Hepatic stellate cell (primary cell): ENCODE measurements around the gene RTEL1.
A peak's percentile ranks its signal among the peaks of the same experiment; 100 is the strongest.
"Not testable (repeated sequence)": the region's sequence is repeated elsewhere in the genome, so short reads cannot be mapped to it uniquely, and the experiment has no call there.

Experiments
- DNase-seq: peaks from one replicate; pipeline ENCODE4 v3.0.0; 2011; ENCODE audit warnings: low spot score

The RTEL1 gene

DNA sequence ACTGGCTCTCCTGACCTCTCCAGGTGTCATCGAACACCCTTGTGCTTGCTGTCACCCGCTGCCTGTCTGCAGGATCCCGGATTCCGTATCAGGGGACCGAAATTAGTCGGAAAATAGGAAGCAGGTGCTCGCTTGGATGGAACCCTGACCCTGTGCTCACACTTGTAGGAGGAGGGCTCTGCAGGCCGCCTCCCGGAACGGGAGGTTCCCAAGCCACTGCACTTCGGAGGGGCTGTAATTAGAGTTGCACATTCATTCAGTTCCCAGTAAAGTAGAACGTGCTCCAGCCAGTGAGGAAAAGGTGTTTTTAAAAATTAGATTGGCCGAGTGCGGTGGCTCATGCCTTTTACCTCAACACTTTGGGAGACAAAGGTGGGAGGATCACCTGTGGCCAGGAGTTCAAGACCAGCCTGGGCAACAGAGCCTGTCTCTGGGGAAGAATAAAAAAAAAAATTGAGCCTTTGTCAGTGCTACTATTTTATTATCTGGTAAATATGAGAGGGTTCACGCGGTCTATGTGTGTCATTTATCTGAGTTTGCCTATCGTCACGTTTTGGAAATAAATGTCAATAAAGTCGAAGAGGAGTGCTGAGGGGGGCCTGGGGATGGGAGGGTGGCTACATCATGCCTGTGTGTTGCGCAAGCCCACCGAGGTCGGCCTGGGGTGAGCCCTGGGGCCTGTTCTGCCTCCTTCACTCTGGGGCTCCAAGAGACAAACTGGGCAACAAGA is 29.7 kb upstream of the RTEL1 start:
- peak; percentile 85 for DNase-seq

DNA sequence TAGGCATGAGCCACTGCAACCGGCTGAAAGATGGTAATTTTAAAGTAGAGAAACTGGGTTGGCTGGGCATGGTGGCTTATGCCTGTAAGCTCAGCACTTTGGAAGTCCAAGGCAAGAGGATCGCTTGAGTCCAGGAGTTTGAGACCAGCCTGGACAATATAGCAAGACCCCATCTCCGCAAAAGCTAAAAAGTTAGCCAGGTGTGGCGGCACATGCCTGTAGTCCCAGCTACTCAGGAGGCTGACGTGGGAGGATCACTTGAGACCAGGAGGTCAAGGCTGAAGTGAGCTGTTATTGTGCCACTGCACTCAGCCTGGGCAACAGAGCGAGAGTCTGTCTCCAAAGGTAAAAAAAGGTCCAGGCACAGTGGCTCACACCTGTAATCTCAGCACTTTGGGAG is 27.2 kb upstream of the RTEL1 start:
- not testable (repeated sequence) for DNase-seq

DNA sequence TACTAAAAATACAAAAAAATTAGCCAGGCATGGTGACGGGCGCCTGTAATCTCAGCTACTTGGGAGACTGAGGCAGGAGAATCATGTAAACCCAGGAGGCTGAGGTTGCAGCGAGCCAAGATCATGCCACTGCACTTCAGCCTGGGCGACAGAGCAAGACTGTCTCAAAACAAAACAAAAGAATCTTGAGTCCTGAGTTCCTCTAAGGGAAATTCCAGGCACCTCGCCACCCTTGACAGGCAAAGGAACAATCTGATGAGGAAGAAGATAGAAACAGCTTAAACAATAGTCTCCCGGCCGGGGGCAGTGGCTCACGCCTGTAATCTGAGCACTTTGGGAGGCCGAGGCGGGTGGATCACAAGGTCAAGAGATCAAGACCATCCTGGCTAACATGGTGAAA is 26.7 kb upstream of the RTEL1 start:
- DNase-seq = not testable (repeated sequence)

DNA sequence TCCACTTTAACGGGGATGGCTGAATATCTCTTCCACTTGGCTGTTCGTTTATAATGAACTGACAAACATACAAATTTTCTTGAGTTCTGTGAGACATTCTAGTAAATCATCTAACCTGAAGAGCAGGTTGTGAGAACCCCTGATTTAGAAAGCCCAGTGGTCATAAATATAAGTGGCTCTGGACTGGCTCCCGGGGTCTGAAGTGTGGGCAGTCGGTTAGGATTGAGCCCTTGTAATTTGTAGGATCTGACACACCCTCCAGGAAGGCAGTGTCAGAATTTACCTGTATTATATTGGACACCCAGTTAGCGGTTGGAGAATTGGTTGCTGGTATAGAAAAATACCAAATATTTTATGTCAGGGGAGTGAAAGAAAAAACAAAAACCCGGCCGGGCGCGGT is 24.4 kb upstream of the RTEL1 start:
- no peak for DNase-seq

DNA sequence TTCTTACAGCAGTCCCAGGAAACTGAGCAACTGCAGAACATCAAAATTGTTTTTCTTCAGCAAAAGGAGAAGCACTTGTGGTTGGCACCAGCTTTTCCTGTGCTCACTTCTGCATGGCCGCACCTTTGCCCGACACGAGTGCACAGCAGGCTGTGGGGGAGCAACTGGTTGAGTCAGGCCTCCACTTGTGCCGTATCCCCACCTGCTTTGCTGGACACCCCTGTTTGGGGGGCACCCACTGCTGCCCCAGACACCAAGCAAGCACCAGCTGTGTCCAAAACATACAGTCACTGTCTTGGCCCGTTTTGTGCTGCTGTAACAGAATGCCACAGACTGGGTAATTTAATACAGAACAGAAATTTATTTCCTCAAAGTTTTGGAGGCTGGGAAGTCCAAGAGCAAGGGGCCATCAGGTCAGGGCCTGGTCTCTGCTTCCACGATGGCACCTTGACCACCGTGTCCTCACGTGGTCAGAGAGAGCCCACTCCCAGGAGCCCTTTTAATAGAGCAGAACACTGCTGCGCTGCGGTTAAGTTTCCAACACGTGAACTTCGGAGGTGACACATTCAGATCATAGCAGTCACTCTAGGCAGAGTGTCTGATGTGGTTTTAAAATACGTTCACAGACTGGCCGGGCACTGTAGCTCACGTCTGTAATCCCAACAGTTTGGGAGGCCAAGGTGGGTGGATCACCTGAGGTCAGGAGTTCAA is 22.5 kb upstream of the RTEL1 start:
- DNase-seq = no peak

DNA sequence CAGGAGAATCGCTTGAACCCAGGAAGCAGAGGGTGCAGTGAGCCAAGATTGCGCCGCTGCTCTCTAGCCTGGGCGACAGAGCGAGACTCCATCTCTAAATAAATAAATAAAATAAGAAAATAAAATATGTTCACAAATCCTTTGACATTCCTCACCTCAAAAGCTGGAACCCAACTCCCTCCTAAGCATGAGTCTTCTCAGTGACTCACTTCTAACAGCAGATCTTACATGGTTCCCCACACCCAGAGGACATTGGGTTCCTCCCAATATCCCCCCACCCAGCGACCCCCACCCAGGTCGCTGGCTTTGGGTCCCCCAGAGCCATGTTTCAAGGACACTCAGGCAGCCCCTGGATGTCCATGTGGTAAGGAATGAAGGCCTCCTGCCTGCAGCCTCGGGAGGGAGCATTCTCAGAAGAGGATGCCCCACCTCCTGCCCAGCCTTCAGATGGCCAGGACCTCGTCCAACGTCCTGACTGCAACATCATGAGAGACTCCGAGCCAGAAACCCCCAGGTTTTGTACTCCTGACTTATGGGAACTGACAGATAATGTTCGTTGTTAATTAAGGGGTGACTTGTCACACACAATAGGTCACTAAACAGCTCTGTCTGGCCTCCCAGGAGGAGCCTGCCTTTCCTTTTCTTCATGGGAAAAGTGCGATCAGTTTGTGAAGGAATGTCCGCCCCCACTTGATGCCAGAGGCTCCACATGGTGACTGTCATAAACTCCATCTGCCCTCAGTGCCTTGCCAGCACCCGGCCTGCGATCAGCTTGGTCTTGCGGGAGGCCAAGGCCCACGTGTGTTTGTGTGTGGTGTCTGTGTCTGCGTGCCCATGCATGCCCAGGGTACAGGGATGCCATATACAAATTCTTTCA is 21.1 kb upstream of the RTEL1 start:
- no peak for DNase-seq

DNA sequence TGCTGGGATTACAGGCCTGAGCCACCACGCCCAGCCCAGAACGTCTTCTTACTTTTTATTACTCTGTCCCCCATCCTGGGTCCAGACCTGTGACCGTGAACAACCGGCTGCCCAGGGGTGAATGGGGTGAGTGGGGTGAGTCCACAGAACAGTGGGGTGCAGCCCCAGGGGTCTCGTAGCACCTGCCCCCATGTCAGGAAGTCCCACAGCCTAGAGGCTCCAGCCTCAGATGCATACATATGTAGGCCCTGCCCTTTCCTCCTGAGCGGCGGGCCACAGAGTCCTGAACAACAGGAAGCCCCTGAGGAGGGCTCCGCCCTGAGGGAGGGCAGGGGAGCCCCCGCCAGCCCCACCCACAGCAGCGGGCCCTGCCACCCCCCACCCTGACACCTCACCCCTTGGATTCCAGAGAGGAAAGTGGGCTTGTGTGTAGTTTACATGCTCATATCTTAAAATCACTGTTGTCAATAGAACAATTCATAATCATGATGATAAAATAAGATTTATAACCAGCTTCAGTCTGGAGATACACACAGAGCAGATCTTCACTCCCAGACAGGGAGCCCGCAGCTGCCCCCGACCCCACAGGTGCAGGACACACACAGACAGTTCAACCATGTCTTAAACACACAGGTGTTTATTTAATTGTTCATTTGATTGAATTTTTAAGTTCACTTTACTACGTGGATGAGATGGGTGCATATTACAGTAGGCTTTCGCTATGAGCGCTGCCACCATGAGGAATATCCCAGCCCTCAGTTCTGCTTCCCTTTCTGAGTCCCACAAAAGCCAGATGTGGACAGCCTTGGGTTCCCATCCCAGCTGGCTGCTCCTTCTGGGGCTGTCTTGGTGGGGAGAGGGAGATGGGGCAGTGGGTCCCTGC is 18.8 kb upstream of the RTEL1 start:
- no peak for DNase-seq

DNA sequence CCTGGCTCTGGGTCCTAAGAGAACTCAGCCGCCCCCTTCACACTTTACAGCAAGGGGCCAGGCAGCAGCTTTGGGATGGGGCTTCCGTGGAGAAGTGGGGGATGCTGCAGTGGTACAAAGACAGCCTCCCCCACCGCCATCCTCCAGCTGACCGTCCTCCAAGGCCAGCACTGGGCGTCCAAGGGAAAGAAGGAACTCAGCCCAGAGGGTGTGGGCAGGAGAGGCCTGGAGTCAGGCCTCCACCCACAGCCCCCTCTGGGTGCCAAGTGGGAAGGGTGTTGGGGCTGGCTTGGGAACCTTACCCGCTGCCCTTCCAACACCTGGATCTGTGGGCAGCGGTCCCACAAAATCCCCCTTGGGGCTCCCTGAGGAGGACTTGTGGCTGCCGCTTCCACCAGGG is 18.0 kb upstream of the RTEL1 start:
- no peak for DNase-seq

DNA sequence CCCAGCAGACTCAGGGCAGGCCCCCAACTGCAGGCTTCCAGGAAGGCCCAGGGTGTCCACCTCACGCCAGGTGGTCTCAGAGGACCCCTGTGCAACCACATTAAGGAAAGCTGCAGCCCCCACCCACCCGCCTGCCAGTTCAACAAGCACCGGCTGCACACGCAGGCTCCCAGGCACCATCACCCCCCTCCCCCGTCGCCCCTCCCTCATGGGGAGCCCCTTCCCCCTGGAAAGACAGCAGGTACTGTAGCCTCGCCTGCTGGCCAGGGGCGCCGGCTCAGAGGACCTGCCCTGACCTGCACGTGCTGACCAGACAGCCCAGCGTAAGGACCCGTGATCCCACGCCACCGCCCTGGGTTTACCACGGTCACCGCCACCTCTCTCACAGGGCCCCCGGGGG is 17.4 kb upstream of the RTEL1 start:
- not testable (repeated sequence) for DNase-seq

DNA sequence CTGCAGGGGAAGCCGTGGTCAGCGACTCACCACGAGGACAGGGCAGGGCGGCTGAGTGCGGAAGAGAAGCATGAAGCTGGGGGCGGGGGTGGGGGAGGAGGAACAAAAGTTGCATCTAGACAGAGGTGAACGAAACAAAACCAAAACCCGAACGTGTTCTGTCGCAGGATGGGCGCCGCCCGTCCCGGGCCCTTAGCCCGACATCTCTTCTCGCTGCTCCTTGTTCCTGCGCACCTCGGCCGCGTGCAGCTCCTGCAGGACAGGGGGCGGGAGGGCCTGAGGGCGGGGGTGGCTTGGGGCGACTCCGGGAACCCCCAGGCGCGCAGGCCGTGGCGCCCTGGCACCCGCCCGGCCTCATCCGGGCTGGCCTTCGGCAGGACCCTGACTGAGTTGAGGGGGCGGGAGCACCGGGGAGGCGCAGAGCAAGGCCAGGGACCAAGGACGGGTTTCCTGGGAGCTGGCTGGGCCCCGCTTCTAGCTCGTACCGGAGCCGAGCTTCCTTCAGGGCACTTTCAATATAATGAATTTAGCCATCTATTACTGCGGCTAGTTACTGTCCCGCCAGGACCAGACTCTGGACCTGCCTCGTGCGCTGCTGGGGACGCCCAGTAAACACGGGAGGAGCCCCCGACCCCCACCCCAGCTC is 16.8 kb upstream of the RTEL1 start:
- DNase-seq = no peak

DNA sequence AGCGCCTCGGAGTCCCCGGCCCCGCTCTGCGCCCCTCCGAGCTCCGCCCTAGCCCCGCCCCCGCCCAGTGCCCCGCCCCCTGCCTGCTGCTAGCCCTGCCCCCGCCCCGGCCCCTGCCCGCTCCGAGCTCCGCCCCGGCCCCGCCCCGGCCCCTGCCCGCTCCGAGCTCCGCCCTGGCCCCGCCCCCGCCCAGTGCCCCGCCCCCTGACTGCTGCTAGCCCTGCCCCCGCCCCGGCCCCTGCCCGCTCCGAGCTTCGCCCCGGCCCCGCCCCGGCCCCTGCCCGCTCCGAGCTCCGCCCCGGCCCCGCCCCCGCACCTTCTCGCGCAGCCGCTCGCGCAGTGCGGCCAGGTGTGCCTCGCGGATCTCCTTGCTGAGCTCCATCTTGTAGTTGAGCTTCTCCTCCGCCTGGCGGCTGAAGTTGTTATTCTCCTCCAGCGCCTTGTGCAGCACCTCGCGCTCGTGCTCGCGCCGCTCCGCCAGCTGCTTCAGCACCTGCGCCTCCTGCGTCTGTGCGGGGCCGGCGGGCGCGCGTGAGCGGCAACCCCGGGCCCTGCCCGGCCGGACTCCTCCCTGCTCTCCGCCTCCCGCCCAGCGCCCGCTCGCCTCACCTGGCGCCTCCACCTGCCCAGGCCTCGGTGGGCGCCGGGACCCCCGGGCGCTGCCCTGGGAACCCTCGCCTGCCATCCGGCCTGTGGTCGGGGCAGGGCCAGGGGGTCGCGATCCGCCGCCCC is 16.2 kb upstream of the RTEL1 start:
- DNase-seq = peak; percentile 81

DNA sequence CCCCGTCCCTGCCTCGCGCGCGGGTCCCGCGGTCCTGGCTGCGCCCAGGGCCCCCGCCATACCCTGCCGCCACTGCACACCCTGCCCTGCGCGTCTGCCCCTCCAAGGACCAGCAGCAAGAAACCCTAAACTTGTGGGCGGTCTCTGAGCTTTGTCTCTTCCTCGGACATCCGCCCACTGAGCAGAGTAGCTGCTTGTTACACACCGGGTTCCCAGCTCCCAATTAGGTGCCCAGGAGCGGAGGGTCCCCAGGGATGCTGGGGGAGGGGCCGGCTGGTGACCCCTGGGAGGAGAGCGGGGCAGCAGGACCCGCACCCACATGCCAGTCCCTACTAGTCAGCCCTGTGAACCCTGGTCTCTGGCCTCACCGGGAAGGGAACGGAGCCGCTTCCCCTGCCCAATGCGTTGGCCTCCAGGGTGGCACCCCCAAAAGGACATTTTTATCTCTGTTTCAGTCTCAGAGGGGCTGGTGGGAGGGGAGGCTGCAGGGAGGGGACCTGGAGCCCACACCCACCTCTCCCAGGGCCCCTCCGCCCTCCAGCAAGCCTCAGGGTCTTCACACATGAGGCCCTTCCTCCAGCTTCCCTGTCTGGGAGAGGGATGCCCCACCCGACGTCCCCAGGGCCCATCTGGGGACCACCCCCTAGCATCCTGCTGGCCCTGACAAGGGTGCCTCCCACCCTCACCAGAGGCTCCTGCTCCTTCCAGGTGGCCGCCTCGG is 15.4 kb upstream of the RTEL1 start:
- DNase-seq = no peak

DNA sequence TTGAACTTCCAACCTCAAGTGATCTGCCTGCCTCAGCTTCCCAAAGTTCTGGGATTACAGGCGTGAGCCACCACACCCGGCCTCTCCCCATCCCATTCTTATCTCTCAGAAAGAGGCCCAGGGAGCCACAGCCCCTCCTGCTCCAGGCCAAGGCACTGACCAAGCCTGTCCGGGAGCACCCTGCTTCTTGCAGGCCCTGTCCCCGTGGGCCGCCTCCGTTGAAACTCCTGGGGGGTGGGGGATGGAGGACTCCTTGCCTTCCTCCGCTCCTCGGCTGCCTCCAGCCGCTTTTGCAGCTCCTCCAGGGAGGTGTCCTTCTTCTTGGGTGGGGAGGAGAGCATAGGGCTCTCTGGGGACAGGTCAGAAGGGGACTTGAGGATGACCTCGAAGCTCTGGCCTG is 14.6 kb upstream of the RTEL1 start:
- DNase-seq = no peak

DNA sequence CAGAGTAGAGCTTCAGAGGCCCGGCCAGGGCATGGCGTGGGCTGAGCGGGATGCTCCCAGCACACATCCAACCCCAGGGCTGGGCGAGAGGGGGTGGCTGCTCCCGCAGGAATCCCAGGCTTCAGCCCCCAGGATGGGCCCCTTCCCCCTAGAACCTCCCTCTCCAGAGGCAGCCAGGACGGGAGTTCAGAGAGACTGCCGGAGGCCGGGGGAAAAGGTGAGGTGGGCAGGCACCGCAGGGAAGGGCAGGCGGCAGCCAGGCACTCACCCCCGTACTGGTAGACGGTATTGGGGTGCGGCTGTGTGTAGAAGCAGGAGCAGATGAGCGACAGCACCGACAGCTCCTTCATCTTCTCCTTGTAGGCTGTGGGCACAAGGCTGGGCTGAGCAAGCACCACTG is 14.2 kb upstream of the RTEL1 start:
- DNase-seq = no peak

DNA sequence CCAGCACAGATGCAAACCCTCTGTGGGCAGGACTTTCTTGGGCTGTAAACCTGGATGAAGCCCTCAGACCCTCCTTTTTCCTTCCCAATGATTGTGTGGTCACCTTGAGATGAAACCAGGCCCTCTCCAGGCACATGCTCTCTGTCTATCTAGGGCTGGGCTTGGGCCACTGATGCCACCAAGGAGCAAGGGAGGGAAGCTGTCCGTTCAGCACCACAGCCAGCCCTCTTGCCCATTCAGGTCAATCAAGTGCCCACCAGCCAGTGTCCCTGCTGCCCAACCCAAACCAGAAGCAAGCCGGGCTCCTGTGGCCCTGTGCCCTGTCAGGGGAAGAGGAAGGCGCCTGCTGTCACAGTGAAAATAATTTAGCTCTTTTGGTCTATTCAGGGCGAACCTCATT is 12.9 kb upstream of the RTEL1 start:
- DNase-seq = no peak

DNA sequence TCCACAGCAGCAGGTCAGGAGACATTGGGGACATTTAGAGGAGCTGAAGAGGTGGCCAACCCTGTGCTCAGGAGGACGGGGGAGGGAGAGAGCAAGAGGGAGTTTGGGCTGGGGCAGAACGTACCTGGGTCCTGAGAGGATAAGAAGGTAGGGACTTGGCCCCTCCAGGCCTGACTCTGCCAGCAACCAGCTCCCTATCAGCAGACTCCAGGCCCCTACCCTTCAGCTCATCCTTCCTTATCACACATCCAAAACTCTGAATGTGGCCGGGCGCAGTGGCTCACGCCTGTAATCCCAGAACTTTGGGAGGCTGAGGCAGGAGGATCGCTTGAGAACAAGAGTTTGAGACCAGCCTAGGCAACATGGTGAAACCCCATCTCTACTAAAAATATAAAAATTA is 9.9 kb upstream of the RTEL1 start:
- DNase-seq = no peak

DNA sequence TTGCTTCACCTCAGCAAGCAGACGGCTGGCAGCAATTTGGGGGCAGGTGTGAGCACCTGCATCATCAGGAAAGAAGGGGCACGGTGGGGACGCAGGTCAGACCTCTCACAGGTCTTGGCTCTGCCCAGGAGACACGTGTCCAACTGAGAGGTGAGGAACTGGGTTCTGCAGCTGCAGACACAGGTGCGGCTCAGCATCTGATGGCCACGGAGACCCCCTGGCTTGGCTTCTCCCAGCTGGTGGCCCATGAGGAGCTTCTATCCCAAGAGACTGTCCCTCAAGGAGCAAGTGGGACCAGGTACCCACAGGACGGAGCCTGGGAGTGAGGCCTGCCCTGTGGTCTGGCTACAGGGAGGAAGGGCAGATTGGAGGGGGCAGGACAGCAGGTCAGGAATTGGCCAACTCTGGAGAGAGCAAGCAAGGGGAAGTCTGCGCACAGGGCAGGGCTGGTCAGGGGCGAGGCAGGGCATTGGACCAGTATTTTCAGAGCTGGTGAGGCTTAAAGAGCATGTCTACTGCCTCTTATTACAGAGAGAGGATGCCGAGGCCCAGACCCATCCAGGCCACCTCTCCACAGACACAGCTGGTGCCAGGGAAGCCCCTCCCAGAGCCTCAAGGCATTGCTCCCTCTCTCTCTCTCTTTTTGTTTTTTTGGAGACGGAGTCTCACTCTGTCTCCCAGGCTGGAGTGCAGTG is 9.1 kb upstream of the RTEL1 start:
- no peak for DNase-seq

DNA sequence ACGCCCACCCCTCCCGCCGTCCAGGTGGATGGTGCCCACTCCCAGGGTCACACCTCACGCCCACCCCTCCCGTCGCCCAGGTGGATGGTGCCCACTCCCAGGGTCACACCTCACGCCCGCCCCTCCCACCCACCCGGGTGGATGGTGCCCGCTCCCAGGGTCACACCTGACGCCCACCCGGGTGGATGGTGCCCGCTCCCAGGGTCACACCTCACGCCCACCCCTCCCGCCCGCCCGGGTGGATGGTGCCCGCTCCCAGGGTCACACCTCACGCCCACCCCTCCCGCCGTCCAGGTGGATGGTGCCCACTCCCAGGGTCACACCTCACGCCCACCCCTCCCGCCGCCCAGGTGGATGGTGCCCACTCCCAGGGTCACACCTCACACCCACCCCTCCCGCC is 7.6 kb upstream of the RTEL1 start:
- DNase-seq = not testable (repeated sequence)

DNA sequence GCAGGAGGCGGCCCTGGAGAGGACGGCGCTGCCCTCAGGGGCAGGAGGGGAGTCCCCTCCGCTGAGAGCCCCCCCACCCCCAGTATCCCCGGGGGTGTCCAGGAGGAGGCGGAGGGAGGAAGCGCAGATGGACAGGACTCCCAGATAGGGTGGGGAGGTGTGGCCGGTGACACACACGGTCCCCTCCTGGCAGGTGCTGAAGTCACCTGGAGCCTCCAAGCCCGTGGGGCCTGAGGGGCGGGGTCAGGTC is 6.2 kb upstream of the RTEL1 start:
- no peak for DNase-seq
